Liver (tissue), 9 donors: Measurements from ENCODE around the gene DCAF15. TPM values are rescaled to one million over a fixed set of nuclear protein-coding genes. Genes with fewer than 3 reads are reported as not detected.

Source experiments
- DNase-seq: peaks from one replicate; pipeline ENCODE4 v3.0.0-alpha.2; 2017; ENCODE audit warnings: low spot score
- H3K27ac ChIP-seq, 2 donors: one replicate each; pipeline ENCODE4 v1.7.0; 2013; ENCODE audit warnings: inconsistent platforms in 2 of 2, low read length in 2 of 2, control low read depth in 1 of 2, low read depth in 1 of 2, mild to moderate bottlenecking in 1 of 2
- H3K27me3 ChIP-seq, 4 donors: one replicate each; pipeline versions ENCODE4 v1.6.1 to v1.7.0; 2013; ENCODE audit warnings: low read length in 3 of 4, inconsistent platforms in 1 of 4, mild to moderate bottlenecking in 1 of 4, moderate library complexity in 1 of 4; ENCODE audit not compliant: control insufficient read depth in 4 of 4, insufficient read depth in 4 of 4
- H3K36me3 ChIP-seq, 4 donors: one replicate each; pipeline versions ENCODE4 v1.6.1 to v1.7.0; 2013; ENCODE audit warnings: low read length in 3 of 4, mild to moderate bottlenecking in 3 of 4, low read depth in 1 of 4, moderate library complexity in 1 of 4; ENCODE audit not compliant: control insufficient read depth in 4 of 4, insufficient read depth in 3 of 4
- H3K4me1 ChIP-seq, 4 donors: one replicate each; pipeline versions ENCODE4 v1.6.1 to v1.7.0; 2013; ENCODE audit warnings: low read length in 3 of 4, mild to moderate bottlenecking in 3 of 4, moderate library complexity in 1 of 4; ENCODE audit not compliant: control insufficient read depth in 4 of 4, insufficient read depth in 4 of 4
- H3K4me3 ChIP-seq, 3 donors: one replicate each; pipeline versions ENCODE4 v1.6.1 to v1.7.0; 2013; ENCODE audit warnings: low read length in 3 of 3, control low read depth in 1 of 3, low read depth in 1 of 3, mild to moderate bottlenecking in 1 of 3
- H3K9ac ChIP-seq, 2 donors: one replicate each; pipeline ENCODE4 v1.7.0; 2013; ENCODE audit warnings: low read length in 2 of 2, mild to moderate bottlenecking in 2 of 2, moderate library complexity in 2 of 2, control low read depth in 1 of 2, low read depth in 1 of 2
- H3K9me3 ChIP-seq, 4 donors: one replicate each; pipeline versions ENCODE4 v1.6.1 to v1.7.0; 2013; ENCODE audit warnings: low read length in 3 of 4; ENCODE audit not compliant: control insufficient read depth in 4 of 4
- ATF3 ChIP-seq: IDR thresholded peaks from 2 replicates; pipeline ENCODE4 v1.6.1; 2016; ENCODE audit warnings: antibody characterized with exemption
- CTCF ChIP-seq: fragments of 150-350 bp; IDR thresholded peaks from 2 replicates; pipeline ENCODE4 v1.5.1; 2017; ENCODE audit warnings: improper control_type of control experiment, low read depth, low read length; ENCODE audit not compliant: missing input control
- EGR1 ChIP-seq, 2 donors: IDR thresholded peaks; 2 replicates each; pipeline ENCODE4 v1.6.1; 2016 to 2018; ENCODE audit warnings: antibody characterized with exemption in 2 of 2, low read depth in 2 of 2
- FOXA1 ChIP-seq: IDR thresholded peaks from 2 replicates; pipeline ENCODE4 v1.6.1; 2016; ENCODE audit warnings: antibody characterized with exemption
- FOXA2 ChIP-seq: IDR thresholded peaks from 2 replicates; pipeline ENCODE4 v1.6.1; 2016; ENCODE audit warnings: antibody characterized with exemption
- GABPA ChIP-seq, 2 donors: IDR thresholded peaks in 1 of 2; conservative IDR thresholded peaks in 1 of 2; 2 replicates each; pipeline ENCODE4 v1.6.1; 2016; ENCODE audit warnings: antibody characterized with exemption in 2 of 2, mild to moderate bottlenecking in 1 of 2, moderate library complexity in 1 of 2
- HNF4A ChIP-seq, 2 donors: conservative IDR thresholded peaks; 2 replicates each; pipeline ENCODE4 v1.6.1; 2016; ENCODE audit warnings: antibody characterized with exemption in 2 of 2, mild to moderate bottlenecking in 2 of 2
- HNF4G ChIP-seq: IDR thresholded peaks from 2 replicates; pipeline ENCODE4 v1.6.1; 2016; ENCODE audit warnings: antibody characterized with exemption
- JUND ChIP-seq, 2 donors: IDR thresholded peaks; 2 replicates each; pipeline ENCODE4 v1.6.1; 2016; ENCODE audit warnings: antibody characterized with exemption in 2 of 2
- MAX ChIP-seq: IDR thresholded peaks from 2 replicates; pipeline ENCODE4 v1.6.1; 2016; ENCODE audit warnings: antibody characterized with exemption
- RAD21 ChIP-seq, 2 donors: IDR thresholded peaks; 2 replicates each; pipeline ENCODE4 v1.6.1; 2016; ENCODE audit warnings: antibody characterized with exemption in 2 of 2, mild to moderate bottlenecking in 2 of 2
- REST ChIP-seq: IDR thresholded peaks from 2 replicates; pipeline ENCODE4 v1.6.1; 2016; ENCODE audit warnings: antibody characterized with exemption, mild to moderate bottlenecking
- RXRA ChIP-seq, 2 donors: IDR thresholded peaks; 2 replicates each; pipeline ENCODE4 v1.6.1; 2017 to 2018; ENCODE audit warnings: antibody characterized with exemption in 2 of 2, mild to moderate bottlenecking in 1 of 2
- SP1 ChIP-seq: IDR thresholded peaks from 2 replicates; pipeline ENCODE4 v1.6.1; 2018; ENCODE audit warnings: antibody characterized with exemption, mild to moderate bottlenecking
- TAF1 ChIP-seq: conservative IDR thresholded peaks from 2 replicates; pipeline ENCODE4 v1.6.1; 2016; ENCODE audit warnings: antibody characterized with exemption, mild to moderate bottlenecking
- ZBTB33 ChIP-seq: IDR thresholded peaks from 2 replicates; pipeline ENCODE4 v1.6.1; 2016; ENCODE audit warnings: antibody characterized with exemption
- WGBS: extraction: QIAGEN DNeasy Blood & Tissue Kit; methylation state at CpG from one replicate; pipeline ENCODE4 v1.1.7; 2013; 5-methylcytosine and 5-hydroxymethylcytosine counted together
- polyA plus RNA-seq, 2 donors: library from polyadenylated mRNA; stranded (reverse) in 1 of 2; unstranded in 1 of 2; fragments of 200-250 nt in 1 of 2; fragments of >200 nt in 1 of 2; fragmentation: Nextera tagmentation in 1 of 2; extraction: Ambion mirVana in 1 of 2; gene quantifications; one replicate each; pipeline versions ENCODE4 v1.2.1 to v1.2.3, GENCODE V29; 2013 to 2015
- total RNA-seq, 2 donors: library from RNA; depleted of rRNA; stranded (reverse); fragments of >200 nt; gene quantifications; one replicate each; pipeline ENCODE4 v1.2.3, GENCODE V29; 2014
- donor health status: healthy.
- donor health status: healthy.
- donor health status: healthy.
- donor health status: healthy.
- donor health status: healthy.

Gene DCAF15
- total and polyA plus RNA-seq, 4 donors: 2.6 to 10.4 (median 5.5) TPM

- H3K4me3 ChIP-seq: no peak overlapping the region
- H3K4me1 ChIP-seq: no peaks in the 10 kb centered on the region
- no peak for TF ChIP-seq CTCF
- no peak for TF ChIP-seq ZBTB33
- no peak for TF ChIP-seq FOXA1
- TF ChIP-seq RAD21 (IDR thresholded peaks at IDR 0.05): no peak
- TF ChIP-seq SP1: no peak
- no peak for TF ChIP-seq EGR1 (IDR thresholded peaks at IDR 0.05; ENCODE audit: low read depth in 2 of 2)
- no peak for TF ChIP-seq JUND (IDR thresholded peaks at IDR 0.05)
- TF ChIP-seq RXRA (IDR thresholded peaks at IDR 0.05): no peak
- TF ChIP-seq HNF4G: no peak
- no peak for TF ChIP-seq FOXA2
- TF ChIP-seq ATF3: no peak
- TF ChIP-seq HNF4A (conservative IDR thresholded peaks at IDR 0.05): no peak
- no peak for TF ChIP-seq GABPA (IDR thresholded peaks at IDR 0.05 in 1 of 2, conservative IDR thresholded peaks at IDR 0.05 in 1 of 2)
- no peak for TF ChIP-seq TAF1
- TF ChIP-seq REST: no peak
- no peak overlapping the region for H3K9ac ChIP-seq
- no peak overlapping the region for H3K27ac ChIP-seq
- DNase-seq: no peak
- peaks cover 0 to 5% (median under 1%) of the 10 kb centered on the region in 4 donors for H3K36me3 ChIP-seq
- WGBS: 91% methylated on average over 2 of the region's 2 CpGs
- no peaks in the 10 kb centered on the region for H3K9me3 ChIP-seq
- peaks cover 0 to 5% (median 2%) of the 10 kb centered on the region in 4 donors for H3K27me3 ChIP-seq
Observed at GRCh38 chr19:13934785-13935109, 17.6 kb upstream of the DCAF15 start.

- Histone ChIP-seq H3K4me1 (no peaks in the 10 kb centered on the region), H3K27ac (no peak overlapping the region), H3K36me3 (peaks cover 0 to 2% (median 0%) of the 10 kb centered on the region in 4 donors), H3K9ac (no peak overlapping the region), H3K4me3 (no peak overlapping the region), H3K9me3 (no peaks in the 10 kb centered on the region), H3K27me3 (peaks cover 0 to 5% (median 2%) of the 10 kb centered on the region in 4 donors)
- 64% methylated on average over 22 of the region's 22 CpGs for WGBS
- TF ChIP-seq MAX (no peak), EGR1 (IDR thresholded peaks at IDR 0.05; ENCODE audit: low read depth in 2 of 2) (no peak), JUND (IDR thresholded peaks at IDR 0.05) (no peak), HNF4G (no peak), FOXA2 (no peak), SP1 (no peak), CTCF (no peak)
- no peak for DNase-seq
Observed at GRCh38 chr19:13935765-13936510, 16.4 kb upstream of the DCAF15 start.
